NCI-H2196 (cell line): ENCODE data around the gene MIPEP.
A peak's percentile ranks its signal among the peaks of the same experiment; 100 is the strongest.
"Not testable (repeated sequence)": the region's sequence is repeated elsewhere in the genome, so short reads cannot be mapped to it uniquely, and the experiment has no call there.

ENCODE experiments used
- DNase-seq: peaks from one replicate; lab custom pipeline; 2025; ENCODE audit not compliant: unreplicated experiment; lab: John Stamatoyannopoulos, UW

The MIPEP gene

DNA sequence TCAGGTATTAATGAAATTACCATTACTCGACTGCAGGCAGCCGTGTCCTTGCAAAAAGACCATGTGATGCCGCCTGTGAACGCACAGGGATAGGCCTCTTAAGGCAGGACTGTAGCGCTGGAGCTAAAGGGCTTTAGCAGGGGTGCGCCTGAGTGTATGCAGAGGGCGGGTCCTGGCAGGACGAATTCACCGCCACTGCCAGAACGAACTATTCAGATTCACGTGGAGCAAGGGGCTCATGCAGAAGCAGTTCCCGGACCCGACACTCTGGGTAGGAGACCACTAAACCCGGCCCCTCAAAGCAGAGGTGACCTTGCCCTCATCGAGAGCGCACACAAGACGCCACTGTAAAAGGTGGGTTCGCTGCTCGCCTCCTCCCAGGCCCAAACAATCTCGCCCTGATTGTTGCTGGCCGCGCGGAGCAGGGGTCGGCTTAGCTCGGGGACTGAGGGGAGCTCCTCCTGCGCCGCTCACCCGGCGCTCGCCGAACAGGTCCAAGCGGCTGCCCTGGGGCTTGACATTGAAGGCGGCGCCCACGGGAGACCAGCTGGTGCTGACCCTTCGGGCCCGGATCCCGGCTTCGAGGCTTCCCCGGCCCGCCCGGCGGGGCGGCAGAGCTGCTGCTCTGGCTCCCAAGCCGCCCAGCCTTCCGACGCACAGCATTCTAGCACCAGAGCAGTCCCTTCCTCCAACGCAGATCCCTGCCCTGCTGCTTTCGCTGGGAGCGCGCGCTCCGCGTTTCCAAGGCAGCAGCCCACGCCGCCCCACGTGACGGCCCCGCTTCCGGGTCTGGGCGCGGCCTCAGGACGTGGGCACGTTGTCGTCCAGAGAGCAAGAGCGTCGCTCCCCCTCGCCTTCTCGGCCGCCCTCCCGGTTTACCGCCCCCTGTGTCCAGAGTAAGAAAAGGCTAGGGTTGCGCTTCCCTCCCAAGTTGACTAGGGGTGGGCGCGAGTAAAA, at the start of gene MIPEP:
MIPEP (minus strand) TSS at position 743 of the 957 bp plus-strand sequence; CDS start at position 663, 80 bp downstream.
- peak; percentile 86 for DNase-seq

GRCh38 chr13:23934520-23934919, 45.3 kb upstream of the MIPEP start:
- DNase-seq, result no peak

- no peak for DNase-seq
Observed at GRCh38 chr13:23928985-23929384, 39.8 kb upstream of the MIPEP start.

DNA sequence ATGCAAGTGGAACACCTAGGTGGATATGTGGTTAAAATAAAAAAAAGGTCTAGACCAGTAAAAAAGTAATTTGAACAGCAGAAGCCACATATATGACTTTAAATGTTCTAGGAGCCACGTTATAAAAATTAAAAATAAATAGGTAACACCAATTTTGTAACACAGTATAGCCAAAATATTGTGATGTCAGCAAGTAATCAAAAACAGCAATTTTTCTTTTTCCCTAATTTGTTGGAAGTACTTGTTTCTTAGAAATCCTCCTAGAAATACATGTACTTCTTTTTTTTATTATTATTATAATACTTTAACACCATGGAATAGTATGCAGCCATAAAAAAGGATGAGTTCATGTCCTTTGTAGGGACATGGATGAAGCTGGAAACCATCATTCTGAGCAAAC, 33.8 kb upstream of the MIPEP start:
- DNase-seq, result no peak

DNA sequence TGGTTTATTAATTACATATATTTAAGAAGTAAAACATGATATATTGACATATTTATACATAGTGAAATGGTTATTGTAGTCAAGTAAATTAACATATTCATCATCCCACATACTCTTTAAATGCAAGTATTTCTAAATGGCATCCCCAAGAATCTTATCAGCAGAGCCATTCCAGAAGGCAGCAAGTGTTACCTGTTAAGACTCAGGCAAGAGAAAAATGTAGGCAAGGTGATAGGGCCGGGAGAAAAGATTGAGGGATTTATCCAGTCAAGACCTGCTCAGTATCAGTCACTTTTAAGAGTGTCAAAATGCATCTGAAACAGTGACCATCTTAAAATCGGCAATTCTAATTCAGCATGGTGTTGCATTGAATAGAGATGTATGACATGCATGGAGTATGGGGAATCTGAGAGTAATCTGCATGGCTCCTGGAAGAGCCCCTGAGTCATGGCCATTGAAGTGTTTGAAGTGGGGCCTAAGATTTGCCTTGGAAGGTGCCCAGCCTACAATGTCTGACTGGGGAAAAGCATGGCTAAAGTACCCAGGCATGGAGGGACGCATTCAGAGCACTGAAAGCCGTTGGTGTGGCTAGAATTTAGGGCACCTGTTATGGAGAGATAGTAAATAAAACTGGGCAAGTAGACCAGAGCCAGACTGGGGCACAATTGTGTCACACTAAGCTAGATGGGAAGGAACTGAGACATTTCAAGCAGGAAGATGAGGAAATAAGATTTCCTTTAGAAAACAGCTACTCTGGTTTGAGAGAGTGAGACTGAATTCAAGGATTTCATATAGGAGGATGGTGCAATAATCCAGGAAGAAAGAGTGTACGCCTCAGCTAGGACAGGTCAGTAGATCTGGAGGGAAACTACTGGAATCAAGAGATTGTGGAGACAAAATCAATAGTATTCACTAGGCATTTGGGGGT, 33.1 kb upstream of the MIPEP start:
- no peak for DNase-seq

DNA sequence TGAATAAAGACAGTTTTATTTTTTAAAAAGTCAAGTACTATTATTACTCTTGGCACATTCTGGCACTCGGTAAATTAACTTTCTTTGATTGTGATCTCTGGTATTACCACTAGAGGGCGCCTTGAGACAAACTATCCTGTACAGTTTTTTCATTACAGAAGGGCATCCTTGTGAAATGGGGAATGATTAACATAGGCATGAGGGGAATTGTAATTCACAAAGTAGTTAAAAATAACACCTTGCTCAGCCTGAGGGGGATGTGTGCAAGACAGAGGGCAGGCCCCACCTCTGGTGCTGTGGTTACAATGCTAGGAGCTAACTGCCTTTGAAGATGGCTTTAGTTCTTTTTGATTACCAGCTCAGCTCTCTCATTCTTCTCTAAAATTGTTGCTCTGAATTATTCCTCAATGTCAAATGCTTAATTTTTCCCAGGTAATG, 32.3 kb upstream of the MIPEP start:
- DNase-seq, result peak; percentile 17

GRCh38 chr13:23919006-23919405, 29.8 kb upstream of the MIPEP start:
- no peak for DNase-seq

GRCh38 chr13:23918208-23918607, 29.0 kb upstream of the MIPEP start:
- DNase-seq, result no peak

DNA sequence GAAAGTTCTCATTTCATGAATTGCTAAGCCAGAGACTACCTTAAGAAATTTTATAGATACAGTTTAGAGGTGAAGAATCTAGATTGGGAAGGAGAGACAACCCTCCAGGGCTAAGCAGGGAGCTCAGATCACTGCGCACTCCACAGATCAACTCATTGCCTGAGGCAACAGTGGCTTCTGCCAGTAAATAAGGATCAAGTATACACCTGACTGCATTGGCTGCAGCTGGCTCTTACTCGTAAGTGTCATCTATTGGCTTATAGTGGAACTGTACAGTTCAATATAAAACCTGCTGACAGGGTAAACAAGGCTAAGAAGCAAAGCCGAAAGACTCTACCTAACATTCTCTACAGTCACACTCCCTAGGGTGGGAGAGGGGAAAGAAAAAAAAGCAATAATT, 26.1 kb upstream of the MIPEP start:
- peak; percentile 8 for DNase-seq

GRCh38 chr13:23912469-23912868, 23.3 kb upstream of the MIPEP start:
- DNase-seq, result no peak

DNA sequence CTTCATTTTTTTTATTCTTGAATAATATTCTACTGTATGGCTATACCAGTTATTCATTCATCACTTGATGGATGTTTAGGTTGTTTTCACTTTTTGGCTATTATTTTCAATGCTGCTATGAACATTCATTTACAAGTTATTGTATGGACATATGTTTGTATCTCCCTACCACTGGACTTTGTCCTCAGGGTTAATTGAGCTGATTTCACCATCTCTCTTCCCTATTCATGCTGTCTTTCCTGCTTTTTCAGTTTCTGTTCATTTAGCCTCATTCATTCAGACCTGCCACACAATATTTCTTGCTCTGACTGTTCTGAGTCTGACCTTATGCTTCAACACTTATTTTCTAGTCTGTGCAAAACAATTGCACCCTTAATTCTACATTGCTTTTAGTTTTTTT, 20.4 kb upstream of the MIPEP start:
- no peak for DNase-seq

DNA sequence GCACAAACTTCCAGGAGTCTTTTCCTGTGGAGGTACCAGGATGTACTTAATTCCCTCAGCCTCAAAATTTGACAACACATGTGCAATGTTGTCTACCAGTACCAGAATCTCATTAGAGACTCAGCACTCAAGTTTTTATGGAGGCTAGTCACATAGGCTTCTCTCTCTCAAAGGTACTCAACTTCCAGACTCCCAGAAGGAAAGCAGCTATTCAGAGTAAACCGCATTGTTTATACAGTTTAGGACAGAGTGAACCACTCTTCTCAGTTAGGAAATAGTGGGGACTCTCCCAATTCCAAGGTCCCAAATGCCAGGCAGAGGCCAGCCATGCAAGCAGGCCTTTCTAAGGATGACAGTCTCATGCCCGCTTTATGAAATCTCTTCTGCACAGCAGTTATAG, 16.6 kb upstream of the MIPEP start:
- DNase-seq, result no peak

GRCh38 chr13:23903906-23904280, 14.7 kb upstream of the MIPEP start:
- no peak for DNase-seq

- DNase-seq, result no peak
Observed at GRCh38 chr13:23902975-23903905, 14.0 kb upstream of the MIPEP start.

DNA sequence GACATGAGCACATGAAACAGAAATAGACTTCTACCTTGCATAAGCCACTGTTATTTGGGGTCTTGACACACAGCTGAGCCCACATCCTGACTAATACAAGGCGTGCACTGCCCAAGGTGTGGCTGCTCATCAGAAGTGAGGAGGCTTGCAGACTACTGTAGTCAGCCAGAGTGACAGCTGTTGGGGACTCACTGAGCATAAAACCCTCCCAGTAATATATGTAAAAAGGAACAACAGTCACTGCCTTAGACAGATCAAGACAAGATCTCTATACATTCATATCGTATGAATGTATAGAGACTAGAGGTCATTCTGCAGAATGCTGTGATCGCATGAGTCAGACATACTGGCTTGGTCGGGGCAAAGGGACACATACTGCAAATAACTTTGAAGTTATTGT, 12.2 kb upstream of the MIPEP start:
- no peak for DNase-seq

DNA sequence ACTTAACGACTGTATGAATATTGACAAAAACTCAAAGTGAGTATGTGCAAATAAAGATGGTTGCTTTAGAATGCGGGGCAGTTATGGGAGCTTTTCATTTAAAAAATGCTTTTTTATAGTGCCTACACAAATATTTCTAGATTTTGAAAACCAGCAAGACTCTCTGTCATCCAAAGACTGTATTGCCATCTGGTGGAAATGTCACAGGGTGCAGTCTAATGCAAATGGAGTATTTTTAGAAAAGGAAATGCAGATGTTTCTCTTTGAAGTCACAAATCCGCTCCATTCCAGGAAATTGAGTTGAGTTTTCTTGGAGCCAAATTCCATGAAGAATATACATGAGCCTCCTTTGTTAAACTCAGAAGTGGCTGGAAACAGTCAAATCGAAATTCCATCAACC, 10.4 kb upstream of the MIPEP start:
- peak; percentile 6 for DNase-seq

DNA sequence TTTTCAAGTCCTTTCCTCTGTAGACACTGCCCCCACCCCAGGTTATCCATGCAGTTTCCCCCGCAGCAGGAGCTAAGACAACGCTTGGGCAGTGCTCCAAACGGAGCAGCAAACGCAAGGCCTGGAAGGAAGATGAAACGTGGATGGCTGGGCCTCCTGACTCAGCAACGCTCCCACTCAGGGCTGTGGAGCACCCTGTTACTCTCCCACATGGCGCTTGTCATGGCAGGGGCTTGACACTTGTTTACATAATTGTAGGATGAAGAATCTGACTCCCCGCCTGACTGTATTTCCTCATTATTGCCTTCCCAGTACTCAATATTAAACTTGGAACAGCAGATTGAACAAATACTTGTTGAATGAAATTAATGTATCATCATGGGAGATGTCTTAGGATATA, 8.9 kb upstream of the MIPEP start:
- DNase-seq, result no peak

DNA sequence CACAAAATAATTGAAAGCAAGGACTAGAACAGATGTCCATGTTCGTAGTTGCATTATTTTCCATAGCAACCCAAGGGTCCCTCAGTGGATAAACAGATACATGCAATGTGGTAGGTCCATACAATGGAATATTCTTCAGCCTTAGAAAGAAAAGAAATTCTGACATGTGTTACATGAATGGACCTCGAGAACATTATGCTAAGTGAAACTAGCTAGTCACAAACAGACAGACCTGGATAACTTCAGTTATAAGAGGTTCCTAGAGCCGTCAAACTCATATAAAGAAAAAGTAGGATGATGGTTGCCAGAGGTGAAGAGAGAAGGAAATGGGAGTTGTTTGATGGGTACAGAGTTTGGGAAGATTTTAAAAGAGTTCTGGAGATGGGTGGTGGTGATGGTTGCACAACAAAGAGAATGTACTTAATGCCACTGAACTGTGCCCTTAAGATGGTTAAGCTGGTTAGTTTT, 8.3 kb upstream of the MIPEP start, which contains the start of gene C1QTNF9B:
C1QTNF9B (minus strand) TSS at position 51 of the 468 bp plus-strand sequence.
- not testable (repeated sequence) for DNase-seq

DNA sequence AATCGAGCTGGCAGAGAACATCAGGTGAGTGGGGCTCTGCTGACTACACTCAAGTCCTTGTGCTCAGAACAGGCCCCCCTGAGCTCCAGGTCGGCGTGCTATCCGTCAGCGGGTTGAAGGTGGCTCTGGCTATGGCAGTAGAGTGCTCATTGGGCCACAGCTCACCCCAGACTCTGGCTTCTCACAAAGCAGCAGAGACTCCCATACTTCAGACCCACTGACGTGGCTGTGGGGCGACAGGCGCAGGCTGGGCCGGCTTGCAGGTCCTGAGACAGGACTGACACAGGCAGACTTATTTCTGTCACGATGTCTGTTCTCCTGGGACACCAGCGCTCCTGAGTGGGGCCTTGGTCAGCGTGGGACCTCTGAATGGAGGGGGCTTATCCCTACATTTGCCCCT, 5.5 kb upstream of the MIPEP start:
- DNase-seq, result not testable (repeated sequence)

DNA sequence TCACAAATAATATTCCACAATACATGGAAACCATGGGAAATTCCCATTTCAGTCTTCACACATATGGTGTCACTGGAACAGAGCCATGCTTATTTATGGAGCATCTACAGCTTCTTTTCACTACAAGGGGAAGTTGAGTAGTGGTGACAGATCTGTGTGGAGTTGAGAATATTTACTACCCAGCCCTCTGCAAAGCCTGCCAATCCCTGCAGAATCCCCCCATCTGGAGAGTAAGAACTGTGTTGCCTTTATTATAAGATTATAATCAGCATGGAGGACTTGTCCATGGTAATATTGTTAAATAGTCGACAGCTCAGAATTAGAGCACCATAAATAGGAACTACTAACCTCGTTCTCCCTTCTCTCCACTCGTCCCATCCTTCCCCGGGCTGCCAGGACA, 4.6 kb upstream of the MIPEP start:
- not testable (repeated sequence) for DNase-seq
